T-helper 1 cell treated with Interleukin-12 subunit alpha and Interleukin-12 subunit beta and Interleukin-4 antibody, amounts not matched to agents 30 μg/mL and 1 μg/mL, for 36 hours (primary cell): ENCODE measurements around the gene GANC.
"Not testable (repeated sequence)": the region's sequence is repeated elsewhere in the genome, so short reads cannot be mapped to it uniquely, and the experiment has no call there.

Experiments
- H3K27ac Mint-ChIP-seq: one replicate; pipeline ENCODE4 v1.8.0; 2021; ENCODE audit warnings: mild to moderate bottlenecking, mixed read lengths
- H3K27me3 Mint-ChIP-seq: one replicate; pipeline ENCODE4 v1.8.0; 2021; ENCODE audit warnings: low read depth, mixed read lengths
- H3K36me3 Mint-ChIP-seq: one replicate; pipeline ENCODE4 v1.8.0; 2021; ENCODE audit warnings: low read depth, mixed read lengths
- H3K4me1 Mint-ChIP-seq: one replicate; pipeline ENCODE4 v1.8.0; 2021; ENCODE audit warnings: low read depth, mixed read lengths
- H3K4me3 Mint-ChIP-seq: one replicate; pipeline ENCODE4 v1.8.0; 2021; ENCODE audit warnings: mild to moderate bottlenecking, moderate library complexity, mixed read lengths
- H3K9me3 Mint-ChIP-seq: one replicate; pipeline ENCODE4 v1.8.0; 2021; ENCODE audit warnings: mixed read lengths

The GANC gene

DNA sequence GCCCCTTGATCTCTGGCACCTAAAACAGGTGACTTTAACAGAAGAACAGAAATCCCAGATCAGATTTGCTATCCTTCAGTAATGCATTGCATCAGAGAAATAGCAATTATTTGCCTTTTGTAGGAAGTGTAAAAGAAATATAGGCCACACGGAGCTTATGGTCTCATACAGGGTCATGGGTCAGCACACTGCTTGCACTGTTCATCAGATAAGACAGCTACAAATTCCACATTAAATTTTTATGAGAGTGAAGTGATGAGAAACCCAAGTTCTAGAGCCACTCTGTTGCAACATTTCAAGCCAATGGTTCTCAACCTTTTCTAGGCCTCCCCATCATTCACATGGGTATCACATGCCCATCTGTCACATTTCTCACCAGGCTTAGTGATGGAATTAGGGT, 33.7 kb downstream of the GANC start:
- Mint-ChIP-seq H3K4me3 (no peak overlapping the region), H3K27ac (no peak overlapping the region), H3K4me1 (no peaks in the 10 kb centered on the region), H3K36me3 (peaks cover 17% of the 10 kb centered on the region), H3K27me3 (no peaks in the 10 kb centered on the region), H3K9me3 (peaks cover 23% of the 10 kb centered on the region)

DNA sequence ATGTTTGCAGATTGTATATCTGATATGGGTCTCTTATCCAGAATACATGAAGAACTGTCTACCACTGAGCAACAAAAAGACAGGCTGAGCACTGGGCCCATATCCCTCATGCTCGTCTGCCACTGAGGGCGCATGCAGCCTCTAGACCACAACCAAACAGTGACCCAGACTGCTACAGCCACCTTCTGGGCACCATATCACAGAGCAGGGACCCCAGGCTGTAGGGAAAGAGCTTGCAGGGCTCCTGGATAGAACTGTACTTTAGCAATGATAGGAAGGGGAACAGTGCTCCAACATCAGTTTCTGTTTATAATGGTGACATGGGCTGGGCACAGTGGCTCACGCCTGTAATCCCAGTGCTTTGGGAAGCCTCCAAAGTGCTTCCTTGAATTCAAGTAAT, 40.5 kb downstream of the GANC start:
- H3K9me3 Mint-ChIP-seq: no peaks in the 10 kb centered on the region
- H3K27ac Mint-ChIP-seq: no peak overlapping the region
- H3K36me3 Mint-ChIP-seq: peaks cover 10% of the 10 kb centered on the region
- no peaks in the 10 kb centered on the region for H3K27me3 Mint-ChIP-seq
- H3K4me1 Mint-ChIP-seq: no peaks in the 10 kb centered on the region
- no peak overlapping the region for H3K4me3 Mint-ChIP-seq

DNA sequence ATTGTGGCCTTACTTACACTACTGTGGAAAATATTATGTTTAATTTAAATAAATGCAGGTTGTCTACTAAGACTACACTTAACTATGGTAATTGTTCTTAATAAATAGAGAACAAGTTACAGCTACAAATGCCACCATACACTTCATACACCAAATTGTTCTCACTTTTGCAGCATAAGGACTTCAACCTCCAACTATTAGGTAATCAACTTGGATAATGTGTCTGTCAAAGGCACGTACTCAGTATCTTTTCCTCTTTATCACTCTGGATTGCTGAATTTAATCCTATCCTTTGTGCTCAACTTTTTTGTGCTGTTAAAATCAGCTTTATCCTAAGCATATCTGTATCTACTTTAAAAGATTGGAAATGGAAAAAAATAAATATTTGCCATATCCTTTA, 41.8 kb downstream of the GANC start:
- Mint-ChIP-seq H3K4me3 (no peak overlapping the region), H3K27ac (no peak overlapping the region), H3K27me3 (no peaks in the 10 kb centered on the region)

DNA sequence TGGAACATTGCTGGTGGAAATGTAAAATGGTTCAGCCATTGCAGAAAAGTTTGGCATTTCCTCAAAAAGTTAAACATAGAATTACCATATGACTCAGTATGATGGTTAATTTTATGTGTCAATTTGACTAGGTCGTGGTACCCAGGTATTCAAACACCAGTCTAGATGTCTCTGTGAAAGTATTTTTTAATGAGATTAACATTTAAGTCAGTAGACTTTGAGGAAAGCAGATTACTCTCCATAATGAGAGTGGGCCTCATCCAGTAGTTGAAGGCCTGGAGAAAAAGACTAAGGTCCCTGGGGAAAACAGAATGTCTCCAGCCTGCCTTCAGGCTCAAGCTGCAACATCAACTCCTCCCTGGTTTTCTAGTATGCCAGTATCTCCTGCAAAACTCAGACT, 42.5 kb downstream of the GANC start:
- no peaks in the 10 kb centered on the region for H3K9me3 Mint-ChIP-seq

More for the DNA sequence above, 41.8 kb downstream of the GANC start:
- Mint-ChIP-seq H3K36me3 (peaks cover 9% of the 10 kb centered on the region), H3K4me1 (no peaks in the 10 kb centered on the region), H3K9me3 (no peaks in the 10 kb centered on the region)

DNA sequence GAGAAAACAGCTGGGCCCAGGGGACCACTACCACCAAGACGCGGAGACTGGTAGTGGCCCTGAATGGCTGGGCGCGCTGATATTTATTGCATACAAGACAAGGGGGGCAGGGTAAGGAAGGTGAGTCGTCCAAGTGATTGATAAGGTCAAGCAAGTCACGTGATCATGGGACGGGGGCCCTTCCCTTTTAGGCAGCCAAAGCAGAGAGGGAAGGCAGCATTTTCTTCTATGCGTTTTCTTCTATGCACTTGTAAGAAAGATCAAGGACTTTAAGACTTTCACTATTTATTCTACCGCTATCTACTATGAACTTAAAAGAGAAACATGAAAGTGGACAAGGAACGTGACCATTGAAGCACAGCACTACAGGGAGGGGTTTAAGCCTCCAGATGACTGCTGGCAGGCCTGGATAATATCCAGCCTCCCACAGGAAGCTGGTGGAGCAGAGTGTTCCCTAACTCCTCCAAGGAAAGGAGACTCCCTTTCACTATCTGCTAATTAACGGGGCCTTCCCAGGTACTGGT, 43.3 kb downstream of the GANC start:
- not testable (repeated sequence) for H3K27ac Mint-ChIP-seq, H3K4me1 Mint-ChIP-seq, H3K9me3 Mint-ChIP-seq, H3K27me3 Mint-ChIP-seq, H3K4me3 Mint-ChIP-seq
- peaks cover 11% of the 10 kb centered on the region for H3K36me3 Mint-ChIP-seq

More for the DNA sequence above, 42.5 kb downstream of the GANC start:
- Mint-ChIP-seq H3K27me3 (no peaks in the 10 kb centered on the region), H3K36me3 (peaks cover 8% of the 10 kb centered on the region), H3K4me3 (no peak overlapping the region), H3K27ac (no peak overlapping the region), H3K4me1 (no peaks in the 10 kb centered on the region)

DNA sequence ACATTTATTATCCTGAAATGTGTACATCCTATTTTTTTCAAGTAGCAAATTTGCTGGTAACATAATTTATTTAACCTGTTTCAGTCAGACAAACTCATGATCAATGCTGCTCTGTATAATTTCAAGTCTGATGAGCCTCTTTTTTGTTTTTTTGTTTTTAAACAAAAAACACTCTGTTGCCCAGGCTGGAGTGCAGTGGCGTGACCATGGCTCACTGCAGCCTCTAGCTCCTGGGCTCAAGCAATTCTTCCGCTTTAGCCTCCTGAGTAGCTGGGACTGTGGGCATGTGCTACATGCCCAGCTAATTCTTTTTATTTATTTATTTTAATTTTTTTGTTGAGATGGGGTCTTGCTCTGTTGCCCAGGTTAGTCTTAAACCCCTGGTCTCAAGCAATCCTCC, 46.2 kb downstream of the GANC start:
- Mint-ChIP-seq H3K4me1 (no peaks in the 10 kb centered on the region), H3K27ac (no peak overlapping the region), H3K4me3 (no peak overlapping the region), H3K27me3 (no peaks in the 10 kb centered on the region), H3K36me3 (peaks cover 25% of the 10 kb centered on the region), H3K9me3 (no peaks in the 10 kb centered on the region)

- no peaks in the 10 kb centered on the region for H3K9me3 Mint-ChIP-seq
- H3K4me1 Mint-ChIP-seq: no peaks in the 10 kb centered on the region
- H3K4me3 Mint-ChIP-seq: no peak overlapping the region
- H3K27me3 Mint-ChIP-seq: no peaks in the 10 kb centered on the region
- peaks cover 34% of the 10 kb centered on the region for H3K36me3 Mint-ChIP-seq
- no peak overlapping the region for H3K27ac Mint-ChIP-seq
Measured at GRCh38 chr15:42324308-42324707, 51.3 kb downstream of the GANC start.

DNA sequence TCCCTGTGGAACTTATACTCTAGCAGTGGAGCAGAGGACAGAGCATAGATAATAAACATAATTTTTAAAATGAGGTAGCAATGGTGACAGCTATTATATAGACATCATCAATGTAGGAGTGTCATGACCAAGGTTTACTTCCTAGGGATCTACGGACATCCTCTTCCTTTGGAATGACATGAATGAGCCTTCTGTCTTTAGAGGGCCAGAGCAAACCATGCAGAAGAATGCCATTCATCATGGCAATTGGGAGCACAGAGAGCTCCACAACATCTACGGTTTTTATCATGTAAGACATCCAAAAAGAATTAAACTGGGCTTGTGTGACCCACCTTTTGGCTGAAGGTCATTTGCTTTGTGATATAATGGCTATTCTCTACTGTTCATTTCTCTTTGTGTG, 56.2 kb downstream of the GANC start:
- no peaks in the 10 kb centered on the region for H3K4me1 Mint-ChIP-seq
- peaks cover 10% of the 10 kb centered on the region for H3K36me3 Mint-ChIP-seq
- H3K27me3 Mint-ChIP-seq: no peaks in the 10 kb centered on the region
- H3K27ac Mint-ChIP-seq: no peak overlapping the region
- H3K4me3 Mint-ChIP-seq: no peak overlapping the region
- H3K9me3 Mint-ChIP-seq: no peaks in the 10 kb centered on the region

GRCh38 chr15:42329992-42330391, 57.0 kb downstream of the GANC start:
- H3K4me3 Mint-ChIP-seq: no peak overlapping the region
- no peak overlapping the region for H3K27ac Mint-ChIP-seq
- no peaks in the 10 kb centered on the region for H3K4me1 Mint-ChIP-seq
- H3K9me3 Mint-ChIP-seq: peaks cover 5% of the 10 kb centered on the region
- peaks cover 11% of the 10 kb centered on the region for H3K36me3 Mint-ChIP-seq
- H3K27me3 Mint-ChIP-seq: no peaks in the 10 kb centered on the region

DNA sequence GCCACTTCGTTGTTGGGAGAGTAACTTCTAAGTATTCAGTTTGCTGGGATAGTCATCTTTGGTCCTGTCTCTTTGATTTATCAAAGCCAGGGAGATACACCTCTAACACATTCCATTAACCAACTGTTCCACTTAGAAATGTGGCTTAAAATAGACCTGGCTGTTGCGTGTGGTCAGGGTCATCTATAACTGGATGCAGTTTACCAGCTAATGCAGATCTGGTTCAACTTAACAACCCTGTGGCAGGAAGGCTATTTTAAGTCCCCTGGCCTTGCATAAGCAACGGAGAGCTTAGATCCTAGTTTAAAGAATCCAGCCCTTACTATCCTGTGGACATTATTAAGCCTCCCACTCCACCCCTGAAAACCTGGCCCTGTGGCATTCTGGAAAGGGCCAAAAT, 58.2 kb downstream of the GANC start:
- Mint-ChIP-seq H3K27ac (no peak overlapping the region), H3K36me3 (peaks cover 18% of the 10 kb centered on the region), H3K4me1 (no peaks in the 10 kb centered on the region), H3K27me3 (no peaks in the 10 kb centered on the region), H3K4me3 (no peak overlapping the region), H3K9me3 (peaks cover 14% of the 10 kb centered on the region)

GRCh38 chr15:42332331-42332730, 59.3 kb downstream of the GANC start:
- no peaks in the 10 kb centered on the region for H3K27me3 Mint-ChIP-seq
- peaks cover 23% of the 10 kb centered on the region for H3K9me3 Mint-ChIP-seq
- no peak overlapping the region for H3K27ac Mint-ChIP-seq
- H3K4me1 Mint-ChIP-seq: no peaks in the 10 kb centered on the region
- peaks cover 14% of the 10 kb centered on the region for H3K36me3 Mint-ChIP-seq
- H3K4me3 Mint-ChIP-seq: no peak overlapping the region

GRCh38 chr15:42335074-42335473, 62.1 kb downstream of the GANC start:
- peaks cover 25% of the 10 kb centered on the region for H3K9me3 Mint-ChIP-seq
- H3K27me3 Mint-ChIP-seq: no peaks in the 10 kb centered on the region
- no peaks in the 10 kb centered on the region for H3K4me1 Mint-ChIP-seq
- H3K36me3 Mint-ChIP-seq: peaks cover 15% of the 10 kb centered on the region
- H3K4me3 Mint-ChIP-seq: no peak overlapping the region
- H3K27ac Mint-ChIP-seq: no peak overlapping the region

- not testable (repeated sequence) for H3K27me3 Mint-ChIP-seq, H3K4me3 Mint-ChIP-seq, H3K27ac Mint-ChIP-seq, H3K4me1 Mint-ChIP-seq
- peaks cover 15% of the 10 kb centered on the region for H3K36me3 Mint-ChIP-seq
- H3K9me3 Mint-ChIP-seq: peaks cover 25% of the 10 kb centered on the region
Measured at GRCh38 chr15:42336650-42337049, 63.6 kb downstream of the GANC start.

DNA sequence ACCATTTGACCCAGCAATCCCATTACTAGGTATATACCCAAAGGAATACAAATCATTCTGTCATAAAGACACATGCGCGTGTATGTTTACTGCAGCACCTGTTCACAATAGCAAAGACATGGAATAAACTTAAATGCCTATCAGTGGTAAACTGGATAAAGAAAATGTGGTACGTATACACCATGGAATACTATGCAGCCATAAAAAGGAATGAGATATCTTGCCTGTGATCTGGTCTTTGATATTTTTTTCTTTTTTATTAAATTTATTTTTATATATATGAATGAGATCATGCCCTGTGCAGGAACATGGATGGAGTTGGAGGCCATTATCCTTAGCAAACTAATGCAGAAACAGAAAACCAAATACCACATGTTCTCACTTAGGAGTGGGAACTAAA, 64.1 kb downstream of the GANC start:
- not testable (repeated sequence) for H3K4me1 Mint-ChIP-seq, H3K27ac Mint-ChIP-seq, H3K27me3 Mint-ChIP-seq, H3K4me3 Mint-ChIP-seq
- Mint-ChIP-seq H3K9me3 (peaks cover 25% of the 10 kb centered on the region), H3K36me3 (peaks cover 15% of the 10 kb centered on the region)

DNA sequence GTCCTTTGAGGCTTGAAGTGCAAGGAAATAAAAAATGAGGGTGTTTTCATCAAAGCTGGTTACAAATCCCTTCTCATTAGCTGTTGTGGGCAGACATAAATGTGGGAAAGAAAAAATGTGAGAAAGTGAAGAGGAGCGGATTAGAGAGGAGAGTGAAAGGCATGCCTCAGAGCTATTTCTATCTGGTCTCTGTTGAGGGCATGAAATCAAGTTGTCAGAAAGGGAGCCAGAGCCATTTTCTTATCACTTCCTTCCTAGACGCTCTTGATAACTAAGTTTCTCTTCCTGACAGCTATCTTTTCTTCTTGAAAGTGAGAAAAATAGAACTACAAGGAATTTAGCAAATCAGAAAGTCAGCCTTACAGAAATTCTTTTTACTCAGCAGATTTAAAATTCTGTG, 65.5 kb downstream of the GANC start:
- Mint-ChIP-seq H3K27me3 (no peaks in the 10 kb centered on the region), H3K36me3 (peaks cover 15% of the 10 kb centered on the region), H3K9me3 (peaks cover 25% of the 10 kb centered on the region), H3K4me1 (no peaks in the 10 kb centered on the region), H3K27ac (no peak overlapping the region), H3K4me3 (no peak overlapping the region)

GRCh38 chr15:42343596-42344232, 70.7 kb downstream of the GANC start:
- Mint-ChIP-seq H3K27ac (no peak overlapping the region), H3K36me3 (peaks cover 4% of the 10 kb centered on the region), H3K4me3 (no peak overlapping the region), H3K4me1 (peaks cover 6% of the 10 kb centered on the region), H3K9me3 (no peaks in the 10 kb centered on the region), H3K27me3 (no peaks in the 10 kb centered on the region)
